RWPE2 (cell line): ENCODE results near the gene ZNF138.
A peak's percentile ranks its signal among the peaks of the same experiment; 100 is the strongest.
"Not testable (repeated sequence)": the region's sequence is repeated elsewhere in the genome, so short reads cannot be mapped to it uniquely, and the experiment has no call there.

ENCODE experiments used
- ATAC-seq: fragments of 200-7000 bp; cut with Tn5 transposase; 3 replicates; pipeline ENCODE4 v1.9.1; 2021; ENCODE audit warnings: low read depth
- DNase-seq: peaks from one replicate; pipeline ENCODE4 v3.0.0-alpha.2; 2020; ENCODE audit warnings: low spot score
- H3K27ac ChIP-seq: fragments of 450-650 bp; 2 replicates; pipeline ENCODE4 v1.5.1; 2017; ENCODE audit warnings: mild to moderate bottlenecking; ENCODE audit not compliant: poor library complexity, severe bottlenecking
- H3K27me3 ChIP-seq: fragments of 250-450 bp; sonication (Bioruptor Pico); 2 replicates; pipeline ENCODE4 v1.5.1; 2021; ENCODE audit warnings: mild to moderate bottlenecking, moderate library complexity; ENCODE audit not compliant: insufficient read depth, poor library complexity, severe bottlenecking
- H3K36me3 ChIP-seq: fragments of 250-450 bp; sonication (Bioruptor Pico); 2 replicates; pipeline ENCODE4 v1.5.1; 2020; ENCODE audit warnings: low read depth, mild to moderate bottlenecking, moderate library complexity
- H3K4me1 ChIP-seq: fragments of 250-450 bp; sonication (Bioruptor Pico); 2 replicates; pipeline ENCODE4 v1.5.1; 2021; ENCODE audit warnings: mild to moderate bottlenecking, moderate library complexity; ENCODE audit not compliant: insufficient read depth, poor library complexity, severe bottlenecking
- H3K4me3 ChIP-seq: fragments of 250-450 bp; sonication (Bioruptor Pico); 2 replicates; pipeline ENCODE4 v1.5.1; 2021; ENCODE audit warnings: mild to moderate bottlenecking, moderate library complexity; ENCODE audit not compliant: severe bottlenecking
- H3K9me3 ChIP-seq: fragments of 250-450 bp; sonication (Bioruptor Pico); 2 replicates; pipeline ENCODE4 v1.5.1; 2021; ENCODE audit warnings: mild to moderate bottlenecking, moderate library complexity; ENCODE audit not compliant: severe bottlenecking
- CTCF ChIP-seq: fragments of 450-650 bp; IDR thresholded peaks from one replicate; pipeline ENCODE4 v1.5.1; 2017; ENCODE audit warnings: mild to moderate bottlenecking, moderate library complexity; ENCODE audit not compliant: poor library complexity, severe bottlenecking

ZNF138 gene

GRCh38 chr7:64849924-64850499 lies 55.8 kb downstream of the ZNF138 start:
- no peak for ATAC-seq
- DNase-seq = no peak
- Histone ChIP-seq H3K4me1 (no peaks in the 10 kb centered on the region), H3K36me3 (no peaks in the 10 kb centered on the region), H3K4me3 (no peak overlapping the region), H3K27ac (peak overlapping the region; percentile 24), H3K9me3 (no peaks in the 10 kb centered on the region), H3K27me3 (no peaks in the 10 kb centered on the region)
- no peak for TF ChIP-seq CTCF

- TF ChIP-seq CTCF = no peak
- no peak for ATAC-seq
Measured at GRCh38 chr7:64853679-64854078, 59.5 kb downstream of the ZNF138 start.

GRCh38 chr7:64854969-64855368 lies 60.7 kb downstream of the ZNF138 start:
- no peak overlapping the region for H3K27ac ChIP-seq
- H3K36me3 ChIP-seq = no peaks in the 10 kb centered on the region
- H3K4me1 ChIP-seq = no peaks in the 10 kb centered on the region
- H3K9me3 ChIP-seq = no peaks in the 10 kb centered on the region
- H3K27me3 ChIP-seq = no peaks in the 10 kb centered on the region
- no peak for TF ChIP-seq CTCF
- no peak for ATAC-seq
- no peak for DNase-seq
- no peak overlapping the region for H3K4me3 ChIP-seq

More at GRCh38 chr7:64853679-64854078, 59.5 kb downstream of the ZNF138 start:
- H3K36me3 ChIP-seq = no peaks in the 10 kb centered on the region
- no peak overlapping the region for H3K4me3 ChIP-seq
- DNase-seq = no peak
- H3K4me1 ChIP-seq = no peaks in the 10 kb centered on the region
- H3K27me3 ChIP-seq = no peaks in the 10 kb centered on the region
- no peak overlapping the region for H3K27ac ChIP-seq
- H3K9me3 ChIP-seq = no peaks in the 10 kb centered on the region

- H3K36me3 ChIP-seq = no peaks in the 10 kb centered on the region
- no peaks in the 10 kb centered on the region for H3K9me3 ChIP-seq
- no peak overlapping the region for H3K4me3 ChIP-seq
- H3K4me1 ChIP-seq = no peaks in the 10 kb centered on the region
- H3K27me3 ChIP-seq = no peaks in the 10 kb centered on the region
- DNase-seq (no peak), ATAC-seq (no peak)
- no peak for TF ChIP-seq CTCF
- H3K27ac ChIP-seq = no peak overlapping the region
Measured at GRCh38 chr7:64863021-64863420, 68.8 kb downstream of the ZNF138 start.

- ATAC-seq, H3K9me3 ChIP-seq, H3K27me3 ChIP-seq, H3K4me1 ChIP-seq, H3K27ac ChIP-seq, DNase-seq, H3K36me3 ChIP-seq, H3K4me3 ChIP-seq: not testable (repeated sequence)
Measured at GRCh38 chr7:64863530-64863929, 69.3 kb downstream of the ZNF138 start.
